ENCODE measurements around the gene UNC45B. TPM values are rescaled to one million over a fixed set of nuclear protein-coding genes. Genes with fewer than 3 reads are reported as not detected.
A peak's percentile ranks its signal among the peaks of the same experiment; 100 is the strongest.
"Not testable (repeated sequence)": the region's sequence is repeated elsewhere in the genome, so short reads cannot be mapped to it uniquely, and the experiment has no call there.

The UNC45B gene
- total RNA-seq, 1 donor from 2014 or later: not detected

DNA sequence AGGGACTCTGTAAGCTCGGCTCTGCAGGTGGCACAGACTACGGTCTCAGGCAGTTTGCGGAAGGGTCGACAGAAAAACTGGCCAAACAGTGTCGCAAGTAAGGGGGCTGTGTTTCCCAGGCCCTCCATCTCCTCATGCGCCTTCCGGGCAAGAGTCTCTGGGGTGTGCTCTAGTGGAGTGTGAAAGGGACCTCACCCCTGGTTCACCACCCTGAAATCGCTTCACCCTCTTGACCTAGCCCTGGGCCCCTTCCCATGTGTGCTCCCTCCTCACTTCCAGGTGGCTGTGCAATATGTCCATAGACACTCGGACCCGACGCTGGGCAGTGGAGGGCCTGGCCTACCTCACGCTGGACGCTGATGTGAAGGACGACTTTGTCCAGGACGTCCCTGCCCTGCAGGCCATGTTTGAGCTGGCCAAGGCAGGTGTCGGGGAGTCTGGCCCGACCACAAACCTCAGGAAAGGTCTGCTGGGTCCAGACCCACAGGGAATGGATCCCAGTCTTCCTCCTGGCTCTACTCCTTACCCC, 22.3 kb downstream of the UNC45B start:
- no peak for DNase-seq (ENCODE audit: extremely low spot score, unreplicated experiment)
- Mint-ChIP-seq H3K4me1 (ENCODE audit: unreplicated experiment) (no peaks in the 10 kb centered on the region), H3K36me3 (ENCODE audit: unreplicated experiment) (no peaks in the 10 kb centered on the region), H3K4me3 (ENCODE audit: unreplicated experiment) (no peak overlapping the region), H3K27me3 (ENCODE audit: unreplicated experiment) (peaks cover 2% of the 10 kb centered on the region), H3K9me3 (ENCODE audit: unreplicated experiment) (no peaks in the 10 kb centered on the region), H3K27ac (ENCODE audit: unreplicated experiment) (no peak overlapping the region)
- TF ChIP-seq, protein P1, sequence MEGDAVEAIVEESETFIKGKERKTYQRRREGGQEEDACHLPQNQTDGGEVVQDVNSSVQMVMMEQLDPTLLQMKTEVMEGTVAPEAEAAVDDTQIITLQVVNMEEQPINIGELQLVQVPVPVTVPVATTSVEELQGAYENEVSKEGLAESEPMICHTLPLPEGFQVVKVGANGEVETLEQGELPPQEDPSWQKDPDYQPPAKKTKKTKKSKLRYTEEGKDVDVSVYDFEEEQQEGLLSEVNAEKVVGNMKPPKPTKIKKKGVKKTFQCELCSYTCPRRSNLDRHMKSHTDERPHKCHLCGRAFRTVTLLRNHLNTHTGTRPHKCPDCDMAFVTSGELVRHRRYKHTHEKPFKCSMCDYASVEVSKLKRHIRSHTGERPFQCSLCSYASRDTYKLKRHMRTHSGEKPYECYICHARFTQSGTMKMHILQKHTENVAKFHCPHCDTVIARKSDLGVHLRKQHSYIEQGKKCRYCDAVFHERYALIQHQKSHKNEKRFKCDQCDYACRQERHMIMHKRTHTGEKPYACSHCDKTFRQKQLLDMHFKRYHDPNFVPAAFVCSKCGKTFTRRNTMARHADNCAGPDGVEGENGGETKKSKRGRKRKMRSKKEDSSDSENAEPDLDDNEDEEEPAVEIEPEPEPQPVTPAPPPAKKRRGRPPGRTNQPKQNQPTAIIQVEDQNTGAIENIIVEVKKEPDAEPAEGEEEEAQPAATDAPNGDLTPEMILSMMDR (IDR thresholded peaks at IDR 0.05): no peak

DNA sequence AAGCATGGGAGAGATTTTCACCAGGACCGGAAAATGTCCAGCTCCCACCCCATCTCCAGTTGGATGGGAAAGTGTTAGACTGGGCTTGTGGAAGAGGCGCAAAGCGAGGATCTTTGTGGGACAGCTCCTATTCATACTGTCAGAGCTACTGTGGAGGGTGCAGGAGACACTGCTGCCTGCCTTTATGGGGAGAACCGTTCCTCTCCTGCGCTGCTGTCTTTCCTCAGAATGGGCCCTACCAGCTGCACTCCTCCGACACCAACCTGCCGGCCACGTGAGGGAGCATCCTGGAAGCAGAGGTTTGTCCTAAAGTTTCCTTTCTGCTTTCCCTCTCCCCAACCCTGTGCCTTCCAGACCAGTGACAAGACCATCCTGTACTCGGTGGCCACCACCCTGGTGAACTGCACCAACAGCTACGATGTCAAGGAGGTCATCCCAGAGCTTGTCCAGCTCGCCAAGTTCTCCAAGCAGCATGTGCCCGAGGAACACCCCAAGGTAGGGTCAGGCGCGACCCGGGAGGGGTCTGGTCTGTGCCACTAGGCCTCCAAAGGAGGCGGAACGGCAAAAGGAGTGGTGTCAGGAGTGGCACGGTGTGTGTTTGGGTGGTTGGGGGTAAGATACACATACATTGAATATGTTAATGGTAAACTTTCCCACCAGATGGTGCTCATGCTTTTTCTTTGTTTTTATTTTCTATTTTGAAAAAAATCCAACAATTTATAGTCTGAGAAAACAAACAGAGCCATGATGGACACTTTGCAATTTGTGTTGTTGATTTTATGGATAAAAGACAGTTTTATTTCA, 23.6 kb downstream of the UNC45B start:
- TF ChIP-seq, protein P1 (IDR thresholded peaks at IDR 0.05): peak; percentile 40
- Mint-ChIP-seq H3K27ac (ENCODE audit: unreplicated experiment) (no peak overlapping the region), H3K4me3 (ENCODE audit: unreplicated experiment) (no peak overlapping the region), H3K36me3 (ENCODE audit: unreplicated experiment) (no peaks in the 10 kb centered on the region), H3K4me1 (ENCODE audit: unreplicated experiment) (no peaks in the 10 kb centered on the region), H3K27me3 (ENCODE audit: unreplicated experiment) (peaks cover 10% of the 10 kb centered on the region), H3K9me3 (ENCODE audit: unreplicated experiment) (no peaks in the 10 kb centered on the region)
- DNase-seq (ENCODE audit: extremely low spot score, unreplicated experiment): no peak

DNA sequence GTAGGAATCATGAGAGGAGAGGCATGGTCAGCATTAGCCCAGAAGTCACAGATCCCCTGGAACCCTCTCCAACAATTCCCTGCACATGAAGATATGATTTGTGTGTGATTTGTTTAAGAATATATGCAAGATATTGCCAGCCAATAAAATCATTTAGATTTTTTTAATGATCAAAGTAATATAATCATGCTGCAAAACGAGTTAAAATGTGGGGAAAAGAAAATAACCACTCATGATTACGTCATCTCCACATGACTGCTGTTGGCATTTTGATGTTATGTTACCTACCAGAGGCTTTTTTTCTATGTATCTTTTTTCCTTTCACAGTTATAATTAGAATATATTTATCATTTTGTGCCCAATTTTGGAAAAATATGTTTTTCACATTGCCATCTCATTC, 24.2 kb downstream of the UNC45B start:
- Mint-ChIP-seq H3K27ac (ENCODE audit: unreplicated experiment) (no peak overlapping the region), H3K36me3 (ENCODE audit: unreplicated experiment) (no peaks in the 10 kb centered on the region), H3K4me3 (ENCODE audit: unreplicated experiment) (no peak overlapping the region), H3K4me1 (ENCODE audit: unreplicated experiment) (no peaks in the 10 kb centered on the region), H3K27me3 (ENCODE audit: unreplicated experiment) (peaks cover 10% of the 10 kb centered on the region), H3K9me3 (ENCODE audit: unreplicated experiment) (no peaks in the 10 kb centered on the region)
- DNase-seq (ENCODE audit: extremely low spot score, unreplicated experiment): no peak
- TF ChIP-seq, protein P1 (IDR thresholded peaks at IDR 0.05): no peak

DNA sequence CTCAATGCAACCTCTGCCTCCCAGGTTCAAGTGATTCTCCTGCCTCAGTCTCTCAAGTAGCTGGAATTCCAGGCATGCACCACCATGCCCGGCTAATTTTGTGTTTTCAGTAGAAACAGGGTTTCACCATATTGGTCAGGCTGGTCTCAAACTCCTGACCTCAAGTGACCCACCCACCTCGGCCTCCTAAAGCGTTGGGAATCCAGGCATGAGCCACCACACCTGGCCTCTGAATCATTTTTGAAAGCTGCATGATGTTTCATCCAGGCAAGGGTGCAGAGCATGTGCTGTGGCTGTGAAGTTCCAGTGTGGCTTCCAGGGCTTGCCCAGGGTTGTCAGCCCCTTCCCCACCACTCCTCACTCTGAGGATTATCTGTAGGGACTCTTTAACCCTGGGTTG, 24.7 kb downstream of the UNC45B start:
- H3K27me3 Mint-ChIP-seq (ENCODE audit: unreplicated experiment): peaks cover 10% of the 10 kb centered on the region
- H3K9me3 Mint-ChIP-seq (ENCODE audit: unreplicated experiment); H3K36me3 Mint-ChIP-seq (ENCODE audit: unreplicated experiment); H3K4me1 Mint-ChIP-seq (ENCODE audit: unreplicated experiment); H3K27ac Mint-ChIP-seq (ENCODE audit: unreplicated experiment); H3K4me3 Mint-ChIP-seq (ENCODE audit: unreplicated experiment): not testable (repeated sequence)
- DNase-seq (ENCODE audit: extremely low spot score, unreplicated experiment): peak; percentile 67

DNA sequence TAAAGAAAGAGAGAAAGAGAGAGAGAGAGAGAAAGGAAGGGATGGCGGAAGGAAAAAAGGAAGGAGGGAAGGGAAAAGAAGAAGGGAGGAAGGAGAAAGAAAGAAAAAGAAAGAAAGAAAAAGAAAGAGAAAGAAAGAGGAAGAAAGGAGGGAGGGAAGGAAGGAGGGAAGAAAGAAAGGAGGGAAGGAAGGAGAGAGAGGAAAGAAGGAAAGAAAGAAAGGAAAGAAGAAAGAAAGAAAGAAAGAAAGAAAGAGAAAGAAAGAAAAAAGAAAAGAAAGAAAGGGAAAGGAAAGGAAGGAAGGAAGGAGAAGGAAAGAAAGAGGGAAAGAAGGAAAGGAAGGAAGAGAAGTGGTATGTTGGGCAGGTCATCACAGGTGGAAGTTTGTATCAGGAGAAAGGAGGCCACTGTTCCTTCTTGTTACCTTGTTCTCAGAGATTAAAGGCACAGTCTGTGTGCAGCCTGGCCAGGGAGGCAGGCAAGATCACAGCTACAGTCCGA, 27.3 kb downstream of the UNC45B start:
- no peak for DNase-seq (ENCODE audit: extremely low spot score, unreplicated experiment)
- no peaks in the 10 kb centered on the region for H3K4me1 Mint-ChIP-seq (ENCODE audit: unreplicated experiment)

More for the DNA sequence above, 27.3 kb downstream of the UNC45B start:
- Mint-ChIP-seq H3K9me3 (ENCODE audit: unreplicated experiment) (no peaks in the 10 kb centered on the region), H3K27me3 (ENCODE audit: unreplicated experiment) (peaks cover 13% of the 10 kb centered on the region), H3K36me3 (ENCODE audit: unreplicated experiment) (no peaks in the 10 kb centered on the region), H3K4me3 (ENCODE audit: unreplicated experiment) (no peak overlapping the region), H3K27ac (ENCODE audit: unreplicated experiment) (no peak overlapping the region)
- TF ChIP-seq, protein P1 (IDR thresholded peaks at IDR 0.05): no peak

All from osteocyte (in vitro differentiated cells).